NCI-H1694 treated with DMSO at 0.1 percent for 48 hours (cell line): ENCODE data around the gene ACBD4.
"Not testable (repeated sequence)": the region's sequence is repeated elsewhere in the genome, so short reads cannot be mapped to it uniquely, and the experiment has no call there.

Source experiments
- DNase-seq: peaks from one replicate; lab custom pipeline; 2025; lab: John Stamatoyannopoulos, UW

The ACBD4 gene

GRCh38 chr17:45119964-45120363 lies 15.5 kb upstream of the ACBD4 start:
- DNase-seq = no peak

- no peak for DNase-seq
Measured at GRCh38 chr17:45120558-45120957, 14.9 kb upstream of the ACBD4 start.

DNA sequence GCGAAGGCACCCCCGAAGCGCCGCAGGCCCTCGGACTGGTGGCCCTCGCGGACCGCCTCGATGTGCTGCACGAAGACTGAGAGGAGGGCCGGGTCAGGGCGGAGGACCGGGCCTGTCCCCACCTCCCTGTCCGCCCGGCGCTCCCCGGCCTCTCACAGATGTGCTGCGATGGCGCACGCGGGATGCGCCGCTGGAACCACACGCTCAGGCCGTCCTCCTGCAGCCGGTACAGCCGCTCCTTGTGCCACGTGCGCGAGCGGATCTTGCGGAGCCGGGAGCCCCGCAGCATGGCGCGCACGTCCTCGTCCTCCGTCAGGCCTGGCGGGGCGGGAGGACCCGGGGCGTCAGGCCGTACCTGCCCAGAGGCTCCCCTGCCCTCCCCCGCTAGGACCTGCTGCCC lies 14.4 kb upstream of the ACBD4 start:
- no peak for DNase-seq

- DNase-seq = no peak
Measured at GRCh38 chr17:45123076-45123770, 12.3 kb upstream of the ACBD4 start.

- no peak for DNase-seq
Measured at GRCh38 chr17:45123930-45124796, 11.3 kb upstream of the ACBD4 start.

- not testable (repeated sequence) for DNase-seq
Measured at GRCh38 chr17:45124797-45125122, 10.7 kb upstream of the ACBD4 start.

DNA sequence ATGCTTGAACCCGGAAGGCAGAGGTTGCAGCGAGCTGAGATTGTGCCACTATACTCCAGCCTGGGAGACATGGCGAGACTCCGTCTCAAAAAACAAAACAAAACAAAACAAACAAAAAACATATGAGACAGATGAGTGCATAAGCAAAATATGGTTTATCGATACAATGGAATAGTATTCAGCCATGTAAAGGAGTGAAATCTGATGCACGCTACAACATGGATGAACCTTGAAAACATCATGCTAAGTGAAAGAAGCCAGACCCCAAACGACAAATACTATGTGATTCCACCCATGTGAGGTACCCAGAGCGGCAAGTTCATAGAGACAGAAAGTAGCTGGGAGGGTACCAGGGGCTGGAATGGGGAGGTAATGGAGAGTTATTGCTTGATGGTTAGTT lies 10.0 kb upstream of the ACBD4 start:
- no peak for DNase-seq

- DNase-seq = no peak
Measured at GRCh38 chr17:45127207-45127547, 8.3 kb upstream of the ACBD4 start.

GRCh38 chr17:45127548-45128300 lies 7.8 kb upstream of the ACBD4 start:
- DNase-seq = peak; percentile 34

GRCh38 chr17:45128331-45128730 lies 7.2 kb upstream of the ACBD4 start:
- no peak for DNase-seq

GRCh38 chr17:45128989-45129388 lies 6.5 kb upstream of the ACBD4 start:
- no peak for DNase-seq

- no peak for DNase-seq
Measured at GRCh38 chr17:45129426-45129939, 6.0 kb upstream of the ACBD4 start.

GRCh38 chr17:45129940-45130680 lies 5.4 kb upstream of the ACBD4 start:
- no peak for DNase-seq

GRCh38 chr17:45130681-45131615 lies 4.5 kb upstream of the ACBD4 start:
- no peak for DNase-seq

- DNase-seq = no peak
Measured at GRCh38 chr17:45131616-45132319, 3.7 kb upstream of the ACBD4 start.

DNA sequence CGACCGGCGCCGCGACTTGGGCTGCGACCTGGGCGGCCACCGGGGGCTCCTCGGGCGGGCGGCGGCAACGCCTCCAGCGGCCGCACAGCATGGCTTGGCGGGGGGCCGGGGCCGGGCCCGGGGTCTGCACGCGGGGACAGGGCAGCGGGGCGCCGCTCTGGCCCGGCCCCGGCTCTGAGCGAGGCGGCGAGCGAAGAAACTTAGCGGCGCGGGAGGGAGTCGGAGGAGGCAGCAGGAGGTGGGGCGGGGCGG lies 3.2 kb upstream of the ACBD4 start, which contains the start of gene PLCD3:
Gene PLCD3, minus strand, starts transcription at position 196 of the 252 bp plus-strand sequence. Its CDS starts 105 bp downstream, at position 91.
- DNase-seq = no peak

GRCh38 chr17:45132572-45133463 lies 2.7 kb upstream of the ACBD4 start:
- peak; percentile 76 for DNase-seq

DNA sequence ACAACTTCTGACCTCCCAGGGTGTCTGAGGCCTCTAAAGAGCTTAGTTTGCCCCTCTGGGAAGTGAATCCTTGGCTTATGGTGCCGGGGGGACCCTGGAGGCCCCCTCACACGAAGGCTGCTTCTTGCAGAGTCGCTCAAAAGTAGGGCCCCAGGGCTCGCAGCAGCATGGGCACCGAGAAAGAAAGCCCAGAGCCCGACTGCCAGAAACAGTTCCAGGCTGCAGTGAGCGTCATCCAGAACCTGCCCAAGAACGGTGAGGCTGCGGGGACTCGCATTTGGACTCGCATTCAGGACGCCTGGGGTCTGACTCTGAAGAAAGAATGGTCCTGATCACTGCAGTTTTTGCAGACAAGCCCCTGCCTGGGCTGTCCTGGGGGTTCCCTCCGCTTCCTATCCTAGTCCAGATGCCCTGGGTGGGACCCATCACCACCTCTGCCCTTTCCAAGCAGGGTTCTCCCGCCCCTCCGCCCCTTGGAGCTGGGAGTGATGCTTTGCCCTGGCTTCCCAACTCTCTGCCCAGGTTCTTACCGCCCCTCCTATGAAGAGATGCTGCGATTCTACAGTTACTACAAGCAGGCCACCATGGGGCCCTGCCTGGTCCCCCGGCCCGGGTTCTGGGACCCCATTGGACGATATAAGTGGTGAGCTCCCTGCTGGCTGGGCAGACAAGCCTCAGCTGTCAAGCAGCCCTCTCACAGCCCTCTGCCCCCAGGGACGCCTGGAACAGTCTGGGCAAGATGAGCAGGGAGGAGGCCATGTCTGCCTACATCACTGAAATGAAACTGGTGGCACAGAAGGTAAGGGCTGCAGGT lies 698 bp downstream of the ACBD4 start:
- no peak for DNase-seq
